HepG2 (cell line): ENCODE measurements around the gene CBLC. TPM values are rescaled to one million over a fixed set of nuclear protein-coding genes. Genes with fewer than 3 reads are reported as not detected.

Source experiments
- ARID3A ChIP-seq: IDR thresholded peaks from 2 replicates; pipeline ENCODE4 v1.6.1; 2012; ENCODE audit warnings: low read depth, low read length, improper control_type of control experiment
- FOXK2 ChIP-seq: fragments of 450-650 bp; IDR thresholded peaks from 2 replicates; pipeline ENCODE4 v1.6.1; 2016
- HOXA7 ChIP-seq: sonication (generic); formaldehyde crosslinking; IDR thresholded peaks from 2 replicates; pipeline ENCODE4 v1.8.1; 2022; ENCODE audit warnings: mild to moderate bottlenecking, missing genetic modification reagents, moderate library complexity
- IRF1 ChIP-seq: sonication (generic); formaldehyde crosslinking; IDR thresholded peaks from 2 replicates; pipeline ENCODE4 v1.4.0; 2020; ENCODE audit warnings: low read depth, mild to moderate bottlenecking, missing genetic modification reagents
- KDM3A ChIP-seq: IDR thresholded peaks from 2 replicates; pipeline ENCODE4 v1.6.1; 2018; ENCODE audit warnings: low read depth, missing compliant biosample characterization
- MATR3 ChIP-seq: sonication (generic); formaldehyde crosslinking; IDR thresholded peaks from 2 replicates; pipeline ENCODE4 v1.4.0; 2020; ENCODE audit warnings: missing genetic modification reagents
- NCOA1 ChIP-seq: sonication (generic); formaldehyde crosslinking; IDR thresholded peaks from 2 replicates; pipeline ENCODE4 v1.9.0; 2021; ENCODE audit warnings: missing genetic modification reagents
- POGZ ChIP-seq: sonication (generic); formaldehyde crosslinking; IDR thresholded peaks from 2 replicates; pipeline ENCODE4 v1.4.0; 2020; ENCODE audit warnings: mild to moderate bottlenecking, missing genetic modification reagents
- PREB ChIP-seq: sonication (generic); formaldehyde crosslinking; IDR thresholded peaks from 2 replicates; pipeline ENCODE4 v1.4.0; 2020; ENCODE audit warnings: missing genetic modification reagents
- SALL1 ChIP-seq: sonication (generic); formaldehyde crosslinking; IDR thresholded peaks from 2 replicates; pipeline ENCODE4 v1.8.0; 2022; ENCODE audit warnings: mild to moderate bottlenecking, missing genetic modification reagents
- SMARCC2 ChIP-seq: fragments of 450-650 bp; IDR thresholded peaks from 2 replicates; pipeline ENCODE4 v1.6.1; 2017; ENCODE audit warnings: antibody characterized with exemption, mild to moderate bottlenecking
- THAP8 ChIP-seq: sonication (generic); formaldehyde crosslinking; IDR thresholded peaks from 2 replicates; pipeline ENCODE4 v1.5.1; 2020; ENCODE audit warnings: missing genetic modification reagents, mild to moderate bottlenecking, borderline replicate concordance
- TRIM22 ChIP-seq: fragments of 450-650 bp; IDR thresholded peaks from 2 replicates; pipeline ENCODE4 v1.6.1; 2017
- YY1 ChIP-seq: IDR thresholded peaks from 2 replicates; pipeline ENCODE4 v1.6.1; 2011; ENCODE audit warnings: low read length, low read depth, moderate library complexity, mild to moderate bottlenecking; ENCODE audit not compliant: insufficient read depth, insufficient replicate concordance
- ZBTB4 ChIP-seq: sonication (generic); formaldehyde crosslinking; IDR thresholded peaks from 2 replicates; pipeline ENCODE4 v1.4.0; 2020; ENCODE audit warnings: missing genetic modification reagents, mild to moderate bottlenecking, borderline replicate concordance
- ZNF138 ChIP-seq: sonication (generic); formaldehyde crosslinking; IDR thresholded peaks from 2 replicates; pipeline ENCODE4 v1.5.0; 2020; ENCODE audit warnings: mild to moderate bottlenecking, low read depth, missing genetic modification reagents
- ZNF33A ChIP-seq: sonication (generic); formaldehyde crosslinking; IDR thresholded peaks from 2 replicates; pipeline ENCODE4 v1.5.1; 2020; ENCODE audit warnings: missing genetic modification reagents, mild to moderate bottlenecking, moderate library complexity, borderline replicate concordance
- ZNF430 ChIP-seq: sonication (generic); formaldehyde crosslinking; IDR thresholded peaks from 2 replicates; pipeline ENCODE4 v1.9.0; 2021; ENCODE audit warnings: mild to moderate bottlenecking, missing genetic modification reagents
- ZNF709 ChIP-seq: sonication (generic); formaldehyde crosslinking; IDR thresholded peaks from 2 replicates; pipeline ENCODE4 v1.5.0; 2020; ENCODE audit warnings: mild to moderate bottlenecking, missing genetic modification reagents
- ZNF720 ChIP-seq: sonication (generic); formaldehyde crosslinking; IDR thresholded peaks from 2 replicates; pipeline ENCODE4 v1.4.0; 2020; ENCODE audit warnings: missing genetic modification reagents
- ZSCAN20 ChIP-seq: sonication (generic); formaldehyde crosslinking; IDR thresholded peaks from 2 replicates; pipeline ENCODE4 v1.4.0; 2020; ENCODE audit warnings: missing genetic modification reagents, mild to moderate bottlenecking, borderline replicate concordance
- polyA plus RNA-seq, 8 experiments: library from polyadenylated mRNA; depleted of rRNA in 3 of 8; stranded (reverse) in 7 of 8; unstranded in 1 of 8; fragments of >200 nt; fragmentation: Illumina TruSeq in 4 of 8; extraction: Trizol in 4 of 8; gene quantifications; 2 replicates each; pipeline versions ENCODE4 v1.2.1 to v1.2.3, GENCODE V29; 2011 to 2016; ENCODE audit warnings: low read depth in 4 of 8, missing spikeins in 1 of 8, mixed read lengths in 1 of 8; ENCODE audit not compliant: insufficient read depth in 1 of 8
- total RNA-seq, 5 experiments: library from RNA; depleted of rRNA; stranded (reverse); fragments of >200 nt; fragmentation: Illumina TruSeq; extraction: Trizol; gene quantifications; 2 replicates each; pipeline ENCODE4 v1.2.3, GENCODE V29; 2016; ENCODE audit warnings: low read depth in 1 of 5

CBLC gene
- total and polyA plus RNA-seq, 2 of the 13 experiments (the other 11 are each of a cell fraction or from before 2014, with no cell fraction given), result 1.8 to 2.6 TPM

GRCh38 chr19:44770550-44771257 lies 7.0 kb upstream of the CBLC start (continued):
- TF ChIP-seq ZBTB4 (no peak), POGZ (CRISPR knock-in tag) (no peak), ZNF33A (no peak), ZNF430 (CRISPR knock-in tag) (no peak), PREB (CRISPR knock-in tag) (no peak), ZNF709 (CRISPR knock-in tag) (no peak), THAP8 (CRISPR knock-in tag) (no peak), ZNF720 (CRISPR knock-in tag) (no peak), SALL1 (peak; percentile 42; the same call in 1 of the 2 replicates), KDM3A (peak; percentile 26; the same call in 1 of the 2 replicates), HOXA7 (CRISPR knock-in tag) (no peak), NCOA1 (CRISPR knock-in tag) (no peak), FOXK2 (no peak), TRIM22 (no peak), ZSCAN20 (CRISPR knock-in tag) (no peak), MATR3 (CRISPR knock-in tag) (no peak), IRF1 (no peak), ARID3A (peak; percentile 89), YY1 (peak; percentile 11), ZNF138 (no peak), SMARCC2 (no peak)
